ENCODE results near the gene ADARB1.

ADARB1 gene

DNA sequence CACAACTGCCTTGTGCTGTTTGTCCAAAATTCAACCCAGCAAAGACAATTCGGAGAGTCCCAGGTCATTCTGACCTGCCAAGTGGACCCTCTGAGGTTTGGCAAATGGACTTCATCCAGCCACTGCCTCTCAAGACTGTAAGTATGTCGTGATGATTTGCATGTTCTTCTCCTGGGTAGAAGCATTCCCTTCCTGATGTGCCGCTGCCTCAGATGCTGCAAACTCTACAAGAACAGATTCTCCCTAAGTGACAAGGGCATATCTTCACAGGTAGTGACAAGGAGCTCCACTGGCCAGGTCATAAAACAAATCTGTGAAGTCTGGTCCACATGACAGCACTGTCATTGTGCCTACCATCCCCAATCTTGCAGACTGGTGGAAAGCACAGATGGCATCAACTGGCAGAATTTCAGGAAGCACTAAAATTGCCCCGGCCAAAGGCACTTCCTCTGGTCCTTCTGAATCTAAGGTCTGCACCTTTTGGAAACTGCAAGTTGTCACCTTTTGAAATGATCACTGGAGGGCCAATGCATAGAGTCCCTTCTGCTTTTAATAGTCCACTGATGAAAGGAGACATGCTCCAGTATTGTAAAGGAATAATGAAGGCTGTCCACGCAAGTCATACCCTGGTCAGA lies 185.9 kb downstream of the ADARB1 start:
- no peak for DNase-seq (ENCODE audit: low spot score)
- TF ChIP-seq CTCF (IDR thresholded peaks at IDR 0.05; ENCODE audit: borderline replicate concordance, control extremely low read depth, extremely low read depth, insufficient read depth, missing control alignments), result no peak
- in situ Hi-C loops (cut with MboI; ENCODE audit: low sequenced_read_pairs, unreplicated experiment), result no loop called here

- DNase-seq (ENCODE audit: low spot score), result no peak
- TF ChIP-seq CTCF (IDR thresholded peaks at IDR 0.05; ENCODE audit: borderline replicate concordance, control extremely low read depth, extremely low read depth, insufficient read depth, missing control alignments), result no peak
- in situ Hi-C loops (cut with MboI; ENCODE audit: low sequenced_read_pairs, unreplicated experiment), result no loop called here
Observed at GRCh38 chr21:45261093-45261492, 186.7 kb downstream of the ADARB1 start.

DNA sequence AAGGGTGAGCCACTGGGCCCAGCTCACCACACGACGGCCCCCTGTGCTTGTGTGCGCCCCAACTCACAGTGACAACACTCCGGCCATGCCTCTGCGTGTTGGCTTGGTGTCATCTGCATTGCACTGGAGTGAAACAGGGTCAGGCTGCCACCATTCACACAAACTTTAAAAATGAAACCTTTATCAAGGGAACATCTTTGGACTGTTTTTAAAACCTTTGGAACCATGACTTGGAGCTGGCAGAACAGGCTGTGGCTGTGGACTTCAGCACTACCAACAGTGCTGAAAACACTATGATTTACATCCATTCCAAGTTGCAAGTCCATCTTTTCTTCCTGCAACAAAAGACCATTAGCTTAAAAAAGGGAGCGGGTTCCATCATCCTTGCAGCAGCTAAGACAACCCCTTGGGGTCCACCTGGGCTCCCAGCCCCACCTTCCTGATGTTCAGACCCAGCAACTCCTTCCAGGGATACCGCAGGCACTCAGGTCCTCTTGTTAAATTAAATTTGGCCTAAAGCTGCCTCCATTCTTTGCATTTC lies 187.7 kb downstream of the ADARB1 start:
- no peak for DNase-seq (ENCODE audit: low spot score)
- no peak for TF ChIP-seq CTCF (IDR thresholded peaks at IDR 0.05; ENCODE audit: borderline replicate concordance, control extremely low read depth, extremely low read depth, insufficient read depth, missing control alignments)
- in situ Hi-C loops (cut with MboI; ENCODE audit: low sequenced_read_pairs, unreplicated experiment), result no loop called here

- in situ Hi-C loops (cut with MboI; ENCODE audit: low sequenced_read_pairs, unreplicated experiment), result no loop called here
- no peak for DNase-seq (ENCODE audit: low spot score)
- no peak for TF ChIP-seq CTCF (IDR thresholded peaks at IDR 0.05; ENCODE audit: borderline replicate concordance, control extremely low read depth, extremely low read depth, insufficient read depth, missing control alignments)
Observed at GRCh38 chr21:45262616-45263015, 188.2 kb downstream of the ADARB1 start.

DNA sequence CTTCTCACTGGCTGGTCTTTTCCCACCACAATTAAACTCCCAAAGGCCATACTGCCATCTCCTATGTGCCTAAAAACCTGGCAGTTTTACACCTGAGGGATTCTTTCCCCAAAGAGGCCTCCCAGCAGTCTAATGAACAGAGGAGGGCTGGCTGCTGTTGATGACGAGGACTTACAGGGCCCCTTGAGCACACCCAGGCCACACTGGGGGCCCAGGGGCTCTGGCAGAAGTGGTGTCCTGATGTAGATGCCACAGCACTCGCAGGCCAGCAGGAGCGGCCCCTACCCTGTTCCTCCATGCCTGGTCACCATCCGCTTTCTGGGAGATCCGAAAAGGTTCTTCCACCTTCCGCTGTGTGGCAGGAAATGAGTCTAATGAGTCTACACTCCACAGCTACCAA lies 189.2 kb downstream of the ADARB1 start:
- DNase-seq (ENCODE audit: low spot score), result no peak
- in situ Hi-C loops (cut with MboI; ENCODE audit: low sequenced_read_pairs, unreplicated experiment), result no loop called here
- no peak for TF ChIP-seq CTCF (IDR thresholded peaks at IDR 0.05; ENCODE audit: borderline replicate concordance, control extremely low read depth, extremely low read depth, insufficient read depth, missing control alignments)

DNA sequence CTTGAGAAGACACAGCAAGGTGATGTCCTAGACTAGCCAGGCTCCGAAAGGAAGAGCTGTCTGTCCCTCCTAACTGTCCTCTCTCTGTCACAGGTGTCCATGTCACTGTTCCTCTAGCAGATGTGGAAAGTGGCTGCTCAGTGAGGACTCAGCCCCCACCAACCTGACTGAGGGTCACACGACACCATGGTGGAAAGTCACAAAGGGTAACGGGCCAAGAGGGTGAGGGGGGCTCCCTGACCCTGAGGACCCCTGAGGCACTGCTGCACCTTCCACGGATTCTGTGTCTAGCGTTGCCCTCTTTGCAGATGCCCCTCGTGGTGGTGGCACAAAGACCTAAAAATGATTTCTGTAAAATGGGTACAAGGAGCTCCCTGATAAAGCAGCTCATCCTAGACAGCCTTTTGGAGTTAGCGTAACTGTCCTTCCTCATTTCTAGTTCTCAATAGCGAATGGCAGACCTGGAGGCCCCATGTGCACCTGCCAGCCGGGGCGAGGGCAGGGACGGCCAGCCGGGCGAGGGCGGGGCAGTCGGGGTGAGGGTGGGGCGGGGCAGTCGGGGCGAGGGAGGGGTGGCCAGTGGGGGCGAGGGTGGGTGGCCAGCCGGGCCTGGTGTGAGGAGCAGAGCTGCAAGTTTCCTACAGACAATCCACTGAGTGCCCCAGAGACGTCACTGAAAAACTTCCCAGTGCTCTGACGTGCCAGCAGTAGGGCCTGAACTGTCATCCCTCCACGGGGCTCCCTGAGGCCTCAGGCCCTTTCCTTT lies 189.9 kb downstream of the ADARB1 start:
- no peak for TF ChIP-seq CTCF (IDR thresholded peaks at IDR 0.05; ENCODE audit: borderline replicate concordance, control extremely low read depth, extremely low read depth, insufficient read depth, missing control alignments)
- in situ Hi-C loops (cut with MboI; ENCODE audit: low sequenced_read_pairs, unreplicated experiment), result no loop called here
- DNase-seq (ENCODE audit: low spot score), result no peak
